Superior temporal gyrus (tissue), 1 donor: ENCODE measurements around the gene RASL12.
A peak's percentile ranks its signal among the peaks of the same experiment; 100 is the strongest.

ENCODE experiments used
- DNase-seq: peaks from one replicate; pipeline ENCODE4 v3.0.0-alpha.2; 2016; ENCODE audit errors: extremely low spot score

The RASL12 gene

DNA sequence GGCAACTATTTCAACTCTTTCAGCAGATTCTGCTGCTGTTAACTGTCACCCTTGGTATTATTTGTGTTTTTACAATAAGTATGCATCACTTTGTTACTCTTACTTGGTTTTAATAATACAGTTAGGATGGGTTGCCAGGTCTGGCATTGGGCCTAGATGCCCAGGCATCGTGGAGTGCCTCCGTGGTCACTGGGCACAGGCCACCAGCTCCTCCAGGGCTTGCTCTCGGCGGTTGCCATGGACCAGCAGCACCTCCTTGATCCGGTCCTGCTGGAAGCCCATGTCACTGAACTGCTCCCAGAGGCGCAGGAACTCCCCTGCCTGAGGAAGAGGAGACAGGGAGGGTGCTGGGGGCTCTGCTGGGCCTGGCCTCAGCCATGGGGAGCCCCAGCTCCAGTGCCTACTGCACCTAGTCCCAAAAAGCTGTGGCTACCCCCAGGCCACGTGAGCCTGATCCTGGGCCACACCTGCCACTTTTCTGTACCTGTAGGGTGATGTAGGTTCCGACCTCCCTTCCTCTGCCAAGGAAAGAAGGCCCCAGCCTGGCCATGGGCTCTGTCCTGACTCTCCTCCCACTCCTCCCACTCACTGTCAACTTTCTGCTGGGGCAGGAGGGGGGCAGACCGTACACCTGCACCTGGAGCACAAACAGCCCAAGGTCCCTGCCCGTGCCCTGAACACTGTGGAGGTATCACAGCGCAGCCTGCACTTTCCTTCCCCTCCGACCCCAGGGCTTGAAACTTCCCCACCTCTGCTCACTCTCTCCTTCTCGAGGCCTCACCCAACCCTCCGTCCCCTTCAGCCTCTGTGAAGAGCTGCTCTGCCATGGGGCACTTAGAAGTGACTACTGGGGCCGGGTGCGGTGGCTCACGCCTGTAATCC is 25.4 kb upstream of the RASL12 start:
- DNase-seq: no peak

- DNase-seq: no peak
These were observed 24.4 kb upstream of the RASL12 start for GRCh38 chr15:65091946-65092770.

GRCh38 chr15:65089206-65089824 is 21.5 kb upstream of the RASL12 start:
- no peak for DNase-seq

- DNase-seq: no peak
These were observed 20.8 kb upstream of the RASL12 start for GRCh38 chr15:65088643-65089021.

DNA sequence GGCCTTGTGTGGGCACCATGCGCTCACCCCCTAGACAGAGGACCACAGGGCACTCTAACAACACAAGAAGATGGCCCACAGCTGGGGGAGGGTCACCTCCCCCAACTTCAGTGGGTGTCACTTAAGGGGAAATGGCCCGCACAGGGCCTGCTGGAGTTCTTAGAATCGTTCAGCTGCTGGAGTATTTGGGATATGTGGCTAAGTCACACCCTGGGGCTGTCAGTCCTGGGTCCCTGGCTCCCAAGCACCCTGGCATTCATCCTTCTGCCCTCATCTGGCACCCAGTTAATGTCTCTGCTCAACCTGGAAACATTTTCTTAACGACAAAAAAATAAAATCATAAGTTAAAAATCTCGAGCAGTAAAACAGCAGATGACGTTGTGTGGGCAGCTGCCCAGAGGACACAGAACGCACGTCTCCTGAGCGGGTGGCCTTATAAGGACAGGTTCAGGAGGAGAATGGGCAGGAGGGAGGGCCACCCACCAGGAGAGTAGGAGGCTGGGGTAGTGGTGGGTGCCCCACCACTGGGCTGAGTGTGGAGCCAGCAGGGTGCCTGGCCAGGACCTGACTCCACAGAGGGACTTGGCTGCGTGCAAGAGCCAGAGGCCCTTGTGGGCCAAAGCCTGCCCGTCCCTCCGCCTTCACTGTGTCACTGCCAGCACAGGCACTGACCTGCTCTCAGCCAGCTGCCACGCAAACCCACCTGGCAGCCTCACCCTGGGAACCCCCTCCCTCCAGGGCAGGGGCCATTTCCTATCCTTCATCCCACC is 20.3 kb upstream of the RASL12 start:
- no peak for DNase-seq

DNA sequence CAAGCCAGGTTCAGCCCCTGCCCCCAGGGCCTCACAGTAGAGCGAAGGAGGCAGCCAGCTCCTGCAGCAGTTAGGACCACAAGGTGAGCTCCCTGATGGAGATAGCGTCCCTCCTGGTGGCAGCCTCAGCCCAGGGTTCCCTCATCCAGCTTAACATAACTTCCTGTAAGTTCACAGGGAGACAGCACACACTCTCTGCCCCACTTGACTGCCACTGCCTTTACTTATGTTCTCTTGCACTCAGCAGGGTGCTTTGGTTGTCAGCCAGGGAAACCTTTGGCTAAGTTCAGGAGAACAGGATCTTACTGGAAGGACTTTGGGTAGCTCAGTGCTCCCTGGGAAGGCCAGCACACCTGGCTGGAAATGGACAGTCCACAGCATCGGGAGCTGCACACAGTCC is 19.6 kb upstream of the RASL12 start:
- DNase-seq: no peak

DNA sequence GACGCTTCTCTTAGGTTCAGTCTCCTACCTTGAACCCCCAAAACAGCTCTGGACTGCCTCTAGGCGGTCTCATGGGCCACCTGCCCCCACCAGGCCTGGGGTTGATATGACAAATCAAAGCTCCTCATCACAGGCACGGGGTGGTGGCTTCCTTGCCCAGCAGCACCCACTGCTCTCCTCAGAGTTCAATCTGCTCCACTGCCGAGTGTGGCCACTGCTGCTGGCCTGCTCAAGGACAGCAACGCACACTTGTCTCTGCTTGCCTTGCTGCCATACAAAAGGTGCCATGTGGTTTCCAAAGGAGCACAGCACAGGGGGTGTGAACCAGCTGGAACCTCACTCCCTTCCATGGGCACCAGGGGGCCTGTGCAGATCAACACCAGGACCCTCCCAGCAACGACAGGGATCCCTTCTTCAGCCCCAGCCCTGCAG is 18.9 kb upstream of the RASL12 start:
- no peak for DNase-seq

DNA sequence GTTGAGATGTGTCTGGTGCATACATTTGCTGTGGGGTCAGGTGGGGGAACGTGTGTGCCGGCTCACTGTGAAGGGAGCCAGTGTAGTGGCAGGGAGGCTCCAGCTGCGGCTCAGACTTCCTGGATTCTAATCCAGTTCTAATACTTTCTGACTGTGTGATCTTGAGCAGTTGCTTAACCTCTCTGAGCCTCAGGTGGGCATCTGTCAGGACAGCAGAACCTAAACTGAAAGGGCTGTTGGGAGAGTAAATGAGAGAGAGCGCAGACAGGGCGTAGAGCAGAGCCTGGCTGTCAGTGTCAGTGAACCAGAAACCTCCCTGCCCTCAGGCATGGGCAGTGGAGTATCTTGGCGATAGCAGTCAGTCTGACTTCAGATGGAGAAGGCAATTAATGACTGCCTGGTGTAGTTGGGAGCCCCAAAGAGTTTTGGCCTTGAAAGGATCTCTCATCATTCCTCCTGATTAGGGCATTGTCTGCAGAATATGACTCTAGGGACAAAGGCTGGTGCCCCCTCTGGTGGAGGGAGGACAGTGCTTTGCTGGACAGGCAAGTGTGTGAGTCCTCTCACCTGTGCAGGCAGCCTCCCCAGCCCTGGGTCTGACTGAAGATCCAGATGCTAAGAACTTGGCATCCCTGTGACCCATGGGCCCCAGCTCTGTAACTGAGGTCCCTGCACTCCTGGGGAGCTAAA is 18.3 kb upstream of the RASL12 start:
- DNase-seq: no peak

GRCh38 chr15:65085207-65085753 is 17.5 kb upstream of the RASL12 start:
- no peak for DNase-seq

- DNase-seq: no peak
These were observed 16.9 kb upstream of the RASL12 start for GRCh38 chr15:65084500-65085206.

GRCh38 chr15:65083262-65083701 is 15.5 kb upstream of the RASL12 start:
- DNase-seq: peak; percentile 63

DNA sequence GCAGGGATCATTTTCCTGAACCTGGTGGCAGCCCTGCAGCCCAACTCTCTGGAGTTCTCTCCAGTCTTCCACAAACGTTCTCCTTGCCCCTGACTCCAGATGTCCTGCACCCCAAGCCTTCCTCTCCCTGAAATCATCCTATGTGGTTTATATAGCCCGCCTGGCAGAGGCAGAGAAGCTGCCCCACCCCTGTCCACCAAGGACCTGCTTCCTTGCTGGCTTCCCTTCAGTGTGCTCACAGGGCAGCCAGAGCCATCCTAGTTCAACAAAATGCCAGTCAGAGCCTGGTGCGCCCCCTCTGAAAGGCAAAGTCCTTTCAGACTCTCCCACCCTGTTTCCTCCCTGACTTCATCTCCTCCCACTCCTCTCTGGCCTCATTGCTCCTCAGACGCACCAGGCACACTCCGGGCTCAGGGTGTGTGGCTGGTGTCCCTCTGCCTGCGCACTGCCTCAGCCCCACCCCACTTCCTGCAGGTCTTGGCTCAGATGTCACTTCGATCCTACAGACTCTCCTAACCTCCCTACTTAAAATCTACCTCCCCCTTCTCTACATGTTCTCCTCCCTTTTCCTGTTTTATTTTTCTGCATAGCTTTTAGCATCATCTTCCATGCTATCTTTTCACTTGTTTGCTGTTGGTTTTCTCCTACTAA is 14.6 kb upstream of the RASL12 start:
- no peak for DNase-seq

GRCh38 chr15:65081758-65082157 is 14.0 kb upstream of the RASL12 start:
- DNase-seq: no peak

- no peak for DNase-seq
These were observed 13.5 kb upstream of the RASL12 start for GRCh38 chr15:65081270-65081669.

DNA sequence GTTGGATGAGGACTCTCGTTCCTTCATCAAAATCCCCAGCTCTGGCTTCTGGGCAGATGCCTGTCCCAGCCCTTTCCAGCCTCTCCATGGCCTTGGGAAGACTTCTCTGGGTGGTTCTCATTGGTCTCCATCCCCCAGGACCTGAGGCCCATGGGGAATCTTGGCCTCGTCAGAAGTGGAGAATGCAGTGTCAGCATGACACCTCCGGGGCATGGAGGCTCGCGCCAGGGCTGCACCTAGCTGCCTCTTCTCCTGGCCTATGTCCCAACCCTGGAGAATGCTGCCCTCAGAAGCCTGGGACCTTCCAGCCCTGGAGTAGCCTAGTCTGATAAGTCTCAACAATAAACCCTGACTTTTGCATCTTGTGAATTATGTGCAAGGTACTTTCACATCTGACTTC is 11.8 kb upstream of the RASL12 start:
- DNase-seq: no peak

- DNase-seq: no peak
These were observed 10.2 kb upstream of the RASL12 start for GRCh38 chr15:65077981-65078352.

GRCh38 chr15:65077291-65077980 is 9.6 kb upstream of the RASL12 start:
- no peak for DNase-seq

GRCh38 chr15:65076486-65077290 is 8.9 kb upstream of the RASL12 start, which contains the start of gene KBTBD13:
Gene KBTBD13 (plus strand): TSS chr15:65076746. CDS start chr15:65076816, 70 bp downstream.
- DNase-seq: no peak
